AG04449 (cell line): ENCODE measurements around the gene NRXN2.

Experiments used
- CTCF ChIA-PET: fragments of 350-600 bp; formaldehyde crosslinking; extraction: SDS; loops from one replicate; lab custom pipeline; 2021; ENCODE audit warnings: antibody characterized with exemption; lab: Yijun Ruan, JAX
- POLR2A ChIA-PET: fragments of 400-600, 350-600 bp; formaldehyde crosslinking; extraction: SDS; loops from one replicate; lab custom pipeline; 2020; ENCODE audit warnings: antibody characterized with exemption, inconsistent platforms; lab: Yijun Ruan, JAX
- DNase-seq: peaks from one replicate; pipeline ENCODE4 v3.0.0-alpha.2; 2010; ENCODE audit warnings: low read depth, low spot score
- H3K4me3 ChIP-seq: 2 replicates; pipeline ENCODE4 v1.5.1; 2011; ENCODE audit warnings: low read depth, mild to moderate bottlenecking, control low read depth, low read length
- CTCF ChIP-seq: IDR thresholded peaks from one replicate; pipeline ENCODE4 v1.5.1; 2011; ENCODE audit warnings: mild to moderate bottlenecking, moderate library complexity, low read length, control low read depth, inconsistent platforms; ENCODE audit not compliant: insufficient read depth; ENCODE audit errors: missing control alignments

Gene NRXN2

DNA sequence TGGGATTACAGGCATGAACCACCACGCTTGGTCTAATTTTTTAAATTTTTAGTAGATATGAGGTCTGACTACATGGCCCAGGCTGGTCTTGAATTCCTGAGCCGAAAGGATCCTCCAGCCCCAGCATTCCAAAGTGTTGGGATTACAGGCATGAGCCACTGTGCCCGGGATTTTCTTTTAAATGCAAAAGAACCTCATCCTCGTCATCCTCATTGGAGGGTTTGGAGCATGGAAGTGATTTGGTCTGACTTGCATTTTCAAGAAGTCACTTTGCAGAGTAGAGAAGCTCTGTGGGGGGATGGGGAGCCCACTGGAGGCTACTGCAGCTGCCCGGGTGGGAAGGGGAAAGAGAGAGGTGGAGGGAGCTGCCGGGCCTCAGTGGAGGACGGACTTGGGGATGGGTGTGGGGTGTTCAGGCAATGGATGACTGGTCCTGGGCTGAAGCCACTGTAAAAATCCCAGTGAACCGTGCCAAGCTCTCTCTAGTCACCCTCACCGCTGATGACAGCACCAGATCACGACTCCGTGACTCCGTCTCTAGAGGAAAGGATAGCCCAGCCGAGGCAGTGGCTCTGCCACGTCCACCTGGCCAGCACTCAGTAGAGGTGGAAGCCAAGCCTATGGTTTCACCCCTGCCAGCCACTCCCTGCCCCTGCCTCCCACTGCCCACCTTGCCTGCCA lies 164.8 kb downstream of the NRXN2 start:
- no peak overlapping the region for H3K4me3 ChIP-seq
- ChIA-PET POLR2A (no interaction called here), CTCF (interaction anchor here (0.9 to 2.0 kb wide), 3 partner anchors 93 to 109 kb away, joined by 3 to 9 read pairs (median 6); no protein-coding TSS in a partner anchor)
- no peak for TF ChIP-seq CTCF
- no peak for DNase-seq

DNA sequence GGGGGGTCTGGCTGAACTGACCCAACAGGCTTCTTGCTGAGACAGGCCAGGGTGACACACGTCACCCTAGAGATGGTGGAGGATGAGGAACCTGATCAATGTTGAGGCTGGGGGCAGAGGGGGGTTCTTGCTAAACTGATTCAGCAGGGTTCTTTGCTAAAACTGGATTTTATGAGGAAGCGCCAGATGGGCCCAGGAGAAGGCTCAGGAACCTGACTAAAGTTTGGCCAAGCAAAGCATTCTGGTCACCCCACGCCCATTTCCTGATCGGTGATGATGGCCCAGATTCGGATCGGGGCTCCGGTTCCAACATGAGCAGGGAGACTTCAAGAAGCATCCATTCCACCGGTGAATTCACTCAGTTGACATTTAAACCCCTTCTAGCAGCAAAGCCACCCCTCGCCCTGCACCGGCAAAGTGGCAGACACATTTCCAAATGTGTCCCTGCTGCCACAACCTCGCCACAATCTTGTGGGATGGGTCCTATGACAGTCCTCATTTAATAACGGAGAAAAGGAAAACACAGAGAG lies 166.2 kb downstream of the NRXN2 start:
- H3K4me3 ChIP-seq: no peak overlapping the region
- POLR2A ChIA-PET: no interaction called here
- CTCF ChIA-PET: interaction anchor here (1.9 kb wide), 1 partner anchor 96 kb away, joined by 9 read pairs; no protein-coding TSS in a partner anchor
- no peak for DNase-seq
- TF ChIP-seq CTCF: no peak
